ENCODE data around the gene CEP295NL.
"Not testable (repeated sequence)": the region's sequence is repeated elsewhere in the genome, so short reads cannot be mapped to it uniquely, and the experiment has no call there.

CEP295NL gene

GRCh38 chr17:78884876-78885667 is 17.9 kb downstream of the CEP295NL start:
- DNase-seq, result no peak

- DNase-seq, result peak in 1 of 3 donors; percentile 27
Measured at GRCh38 chr17:78884148-78884825, 18.7 kb downstream of the CEP295NL start.

GRCh38 chr17:78883533-78884131 is 19.4 kb downstream of the CEP295NL start:
- peak; percentile 77 to 83 (median 80) for DNase-seq

GRCh38 chr17:78883089-78883532 is 19.9 kb downstream of the CEP295NL start:
- peak; percentile 93 for DNase-seq

- DNase-seq, result peak in 1 of 3 donors; percentile 40
Measured at GRCh38 chr17:78882540-78883088, 20.4 kb downstream of the CEP295NL start.

GRCh38 chr17:78879635-78880186 is 23.3 kb downstream of the CEP295NL start:
- DNase-seq, result peak; percentile 77 to 88 (median 88)

GRCh38 chr17:78878871-78879527 is 24.0 kb downstream of the CEP295NL start:
- no peak for DNase-seq

GRCh38 chr17:78878261-78878660 is 24.7 kb downstream of the CEP295NL start:
- no peak for DNase-seq

GRCh38 chr17:78876954-78877517 is 26.0 kb downstream of the CEP295NL start:
- not testable (repeated sequence) for DNase-seq

GRCh38 chr17:78876094-78876597 is 26.9 kb downstream of the CEP295NL start:
- DNase-seq, result no peak

- peak; percentile 60 to 62 (median 61) for DNase-seq
Measured at GRCh38 chr17:78875363-78876093, 27.5 kb downstream of the CEP295NL start.

- DNase-seq, result no peak
Measured at GRCh38 chr17:78873519-78874340, 29.3 kb downstream of the CEP295NL start.

GRCh38 chr17:78872486-78872885 is 30.5 kb downstream of the CEP295NL start:
- peak; percentile 48 to 79 (median 54) for DNase-seq

- DNase-seq, result no peak
Measured at GRCh38 chr17:78870621-78871020, 32.4 kb downstream of the CEP295NL start.

- DNase-seq, result peak; percentile 39 to 43 (median 41)
Measured at GRCh38 chr17:78868391-78868790, 34.6 kb downstream of the CEP295NL start.

- not testable (repeated sequence) for DNase-seq
Measured at GRCh38 chr17:78867046-78867445, 36.0 kb downstream of the CEP295NL start.

- peak; percentile 83 to 88 (median 86) for DNase-seq
Measured at GRCh38 chr17:78865682-78866390, 37.2 kb downstream of the CEP295NL start.

- DNase-seq, result no peak
Measured at GRCh38 chr17:78864117-78864516, 38.9 kb downstream of the CEP295NL start.
